ENCODE data around the gene FOXK2. TPM values are rescaled to one million over a fixed set of nuclear protein-coding genes. Genes with fewer than 3 reads are reported as not detected.
"Not testable (repeated sequence)": the region's sequence is repeated elsewhere in the genome, so short reads cannot be mapped to it uniquely, and the experiment has no call there.

The FOXK2 gene
- total RNA-seq, 1 donor from 2014 or later, result 64.3 TPM

GRCh38 chr17:82505296-82505695 lies 14.2 kb upstream of the FOXK2 start:
- TF ChIP-seq, protein P1, sequence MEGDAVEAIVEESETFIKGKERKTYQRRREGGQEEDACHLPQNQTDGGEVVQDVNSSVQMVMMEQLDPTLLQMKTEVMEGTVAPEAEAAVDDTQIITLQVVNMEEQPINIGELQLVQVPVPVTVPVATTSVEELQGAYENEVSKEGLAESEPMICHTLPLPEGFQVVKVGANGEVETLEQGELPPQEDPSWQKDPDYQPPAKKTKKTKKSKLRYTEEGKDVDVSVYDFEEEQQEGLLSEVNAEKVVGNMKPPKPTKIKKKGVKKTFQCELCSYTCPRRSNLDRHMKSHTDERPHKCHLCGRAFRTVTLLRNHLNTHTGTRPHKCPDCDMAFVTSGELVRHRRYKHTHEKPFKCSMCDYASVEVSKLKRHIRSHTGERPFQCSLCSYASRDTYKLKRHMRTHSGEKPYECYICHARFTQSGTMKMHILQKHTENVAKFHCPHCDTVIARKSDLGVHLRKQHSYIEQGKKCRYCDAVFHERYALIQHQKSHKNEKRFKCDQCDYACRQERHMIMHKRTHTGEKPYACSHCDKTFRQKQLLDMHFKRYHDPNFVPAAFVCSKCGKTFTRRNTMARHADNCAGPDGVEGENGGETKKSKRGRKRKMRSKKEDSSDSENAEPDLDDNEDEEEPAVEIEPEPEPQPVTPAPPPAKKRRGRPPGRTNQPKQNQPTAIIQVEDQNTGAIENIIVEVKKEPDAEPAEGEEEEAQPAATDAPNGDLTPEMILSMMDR (IDR thresholded peaks at IDR 0.05; ENCODE audit: unreplicated experiment), result no peak
- no peak for DNase-seq (ENCODE audit: low spot score)
- Mint-ChIP-seq H3K27ac (ENCODE audit: unreplicated experiment) (no peak overlapping the region), H3K27me3 (ENCODE audit: unreplicated experiment) (no peaks in the 10 kb centered on the region), H3K36me3 (ENCODE audit: low read depth, unreplicated experiment) (no peaks in the 10 kb centered on the region), H3K9me3 (ENCODE audit: unreplicated experiment) (no peaks in the 10 kb centered on the region), H3K4me3 (ENCODE audit: unreplicated experiment) (no peak overlapping the region), H3K4me1 (ENCODE audit: unreplicated experiment) (no peaks in the 10 kb centered on the region)

GRCh38 chr17:82506402-82506801 lies 13.1 kb upstream of the FOXK2 start:
- H3K27me3 Mint-ChIP-seq (ENCODE audit: unreplicated experiment); H3K9me3 Mint-ChIP-seq (ENCODE audit: unreplicated experiment); H3K27ac Mint-ChIP-seq (ENCODE audit: unreplicated experiment); DNase-seq (ENCODE audit: low spot score); H3K36me3 Mint-ChIP-seq (ENCODE audit: low read depth, unreplicated experiment); H3K4me1 Mint-ChIP-seq (ENCODE audit: unreplicated experiment); H3K4me3 Mint-ChIP-seq (ENCODE audit: unreplicated experiment): not testable (repeated sequence)

DNA sequence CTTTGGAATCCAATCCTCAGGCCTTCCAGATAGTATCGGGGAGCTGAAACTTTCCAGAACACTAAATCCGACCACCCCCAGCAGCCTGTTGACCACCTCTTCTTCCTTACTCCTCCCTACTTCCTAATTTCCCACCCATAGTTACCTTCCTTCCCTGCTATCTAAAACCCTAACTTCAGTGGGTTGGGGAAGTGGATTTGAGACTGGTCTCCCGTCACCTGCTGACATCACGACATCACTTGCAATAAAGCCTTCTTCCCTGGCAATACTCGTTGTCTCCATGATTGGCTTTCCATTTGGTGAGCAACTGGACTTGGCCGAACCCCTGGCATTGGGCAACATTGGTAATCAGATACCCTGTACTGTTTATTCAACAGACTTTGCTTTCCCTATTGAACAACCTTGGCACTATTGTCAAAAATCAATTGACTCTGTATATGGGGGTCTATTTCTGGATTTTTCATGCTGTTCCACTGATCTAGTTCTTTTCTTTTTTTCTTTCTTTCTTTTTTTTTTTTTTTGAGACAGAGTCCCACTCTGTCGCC lies 11.8 kb upstream of the FOXK2 start:
- H3K27ac Mint-ChIP-seq (ENCODE audit: unreplicated experiment), result no peak overlapping the region
- H3K36me3 Mint-ChIP-seq (ENCODE audit: low read depth, unreplicated experiment), result no peaks in the 10 kb centered on the region
- no peaks in the 10 kb centered on the region for H3K27me3 Mint-ChIP-seq (ENCODE audit: unreplicated experiment)
- no peaks in the 10 kb centered on the region for H3K4me1 Mint-ChIP-seq (ENCODE audit: unreplicated experiment)
- H3K9me3 Mint-ChIP-seq (ENCODE audit: unreplicated experiment), result no peaks in the 10 kb centered on the region
- TF ChIP-seq, protein P1 (IDR thresholded peaks at IDR 0.05; ENCODE audit: unreplicated experiment), result no peak
- no peak for DNase-seq (ENCODE audit: low spot score)
- no peak overlapping the region for H3K4me3 Mint-ChIP-seq (ENCODE audit: unreplicated experiment)

DNA sequence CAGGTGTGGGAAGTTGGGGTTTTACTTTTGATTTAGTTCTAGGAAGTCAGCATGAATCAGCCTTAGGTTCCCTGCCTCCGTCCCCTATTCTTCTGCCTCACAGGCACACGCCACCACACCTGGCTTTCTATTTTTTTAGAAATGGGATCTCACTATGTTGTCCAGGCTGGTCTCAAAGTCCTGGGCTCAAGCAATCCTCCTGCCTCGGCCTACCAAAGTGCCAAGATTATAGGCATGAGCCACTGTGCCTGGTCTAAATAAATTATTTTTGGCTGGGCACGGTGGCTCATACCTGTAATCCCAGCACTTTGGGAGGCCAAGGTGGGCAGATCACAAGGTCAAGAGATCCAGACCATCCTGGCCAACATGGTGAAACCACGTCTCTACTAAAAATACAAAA lies 7.9 kb upstream of the FOXK2 start:
- not testable (repeated sequence) for H3K4me3 Mint-ChIP-seq (ENCODE audit: unreplicated experiment); H3K9me3 Mint-ChIP-seq (ENCODE audit: unreplicated experiment)

GRCh38 chr17:82513864-82514263 lies 5.7 kb upstream of the FOXK2 start:
- H3K36me3 Mint-ChIP-seq (ENCODE audit: low read depth, unreplicated experiment); H3K4me1 Mint-ChIP-seq (ENCODE audit: unreplicated experiment); H3K4me3 Mint-ChIP-seq (ENCODE audit: unreplicated experiment); H3K27me3 Mint-ChIP-seq (ENCODE audit: unreplicated experiment); H3K27ac Mint-ChIP-seq (ENCODE audit: unreplicated experiment); DNase-seq (ENCODE audit: low spot score); H3K9me3 Mint-ChIP-seq (ENCODE audit: unreplicated experiment): not testable (repeated sequence)

More for the DNA sequence above, 7.9 kb upstream of the FOXK2 start:
- DNase-seq (ENCODE audit: low spot score); H3K27ac Mint-ChIP-seq (ENCODE audit: unreplicated experiment); H3K27me3 Mint-ChIP-seq (ENCODE audit: unreplicated experiment); H3K36me3 Mint-ChIP-seq (ENCODE audit: low read depth, unreplicated experiment); H3K4me1 Mint-ChIP-seq (ENCODE audit: unreplicated experiment): not testable (repeated sequence)

DNA sequence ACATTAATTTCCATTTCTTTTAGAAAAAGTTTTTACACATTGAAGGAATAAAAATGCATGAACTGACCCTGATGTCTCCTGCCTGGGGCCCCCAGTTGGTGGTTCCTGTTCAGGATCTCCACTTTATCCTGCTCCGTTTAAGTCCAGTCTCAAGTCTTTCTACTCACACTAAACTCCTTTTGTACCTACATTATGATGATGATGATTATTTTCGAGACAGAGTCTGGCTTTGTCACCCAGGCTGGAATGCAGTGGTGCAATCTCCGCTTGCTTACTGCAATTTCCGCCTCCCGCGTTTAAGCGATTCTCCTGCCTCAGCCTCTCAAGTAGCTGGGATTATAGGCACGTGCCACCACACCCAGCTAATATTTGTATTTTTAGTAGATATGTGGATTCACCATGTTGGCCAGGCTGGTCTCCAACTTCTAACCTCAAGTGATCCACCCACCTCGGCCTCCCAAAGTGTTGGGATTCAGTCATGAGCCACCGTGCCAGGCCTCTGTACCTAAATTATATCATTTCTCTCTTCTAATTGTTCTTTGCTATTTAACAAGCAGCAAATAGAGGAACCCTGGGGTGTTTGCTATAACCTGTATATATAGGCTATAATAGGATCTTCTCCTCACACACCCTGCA lies 2.2 kb upstream of the FOXK2 start:
- no peaks in the 10 kb centered on the region for H3K27me3 Mint-ChIP-seq (ENCODE audit: unreplicated experiment)
- no peaks in the 10 kb centered on the region for H3K9me3 Mint-ChIP-seq (ENCODE audit: unreplicated experiment)
- H3K27ac Mint-ChIP-seq (ENCODE audit: unreplicated experiment), result no peak overlapping the region
- H3K4me1 Mint-ChIP-seq (ENCODE audit: unreplicated experiment), result peaks cover 7% of the 10 kb centered on the region
- TF ChIP-seq, protein P1 (IDR thresholded peaks at IDR 0.05; ENCODE audit: unreplicated experiment), result no peak
- DNase-seq (ENCODE audit: low spot score), result no peak
- H3K4me3 Mint-ChIP-seq (ENCODE audit: unreplicated experiment), result no peak overlapping the region
- H3K36me3 Mint-ChIP-seq (ENCODE audit: low read depth, unreplicated experiment), result no peaks in the 10 kb centered on the region
